SK-N-SH treated with all-trans-retinoic acid at 6 μM for 48 hours (cell line): ENCODE data around the gene SLC6A6.
"Not testable (repeated sequence)": the region's sequence is repeated elsewhere in the genome, so short reads cannot be mapped to it uniquely, and the experiment has no call there.

Experiments used
- ATAC-seq: fragments of 200-7000 bp; cut with Tn5 transposase; 3 replicates; pipeline ENCODE4 v1.9.1; 2020; ENCODE audit warnings: mild to moderate bottlenecking, moderate library complexity
- ARNTL ChIP-seq: fragments of 450-650 bp; formaldehyde crosslinking; IDR thresholded peaks from 2 replicates; pipeline ENCODE4 v1.5.0; 2020; ENCODE audit warnings: low read depth, mild to moderate bottlenecking, moderate library complexity, borderline replicate concordance
- BACH2 ChIP-seq: fragments of 250-450 bp; sonication (Bioruptor Pico); IDR thresholded peaks from 2 replicates; pipeline ENCODE4 v1.9.0; 2021; ENCODE audit warnings: mild to moderate bottlenecking, borderline replicate concordance
- CSDC2 ChIP-seq: fragments of 250-450 bp; sonication (Bioruptor Pico); IDR thresholded peaks from 2 replicates; pipeline ENCODE4 v1.5.0; 2020; ENCODE audit warnings: mild to moderate bottlenecking, moderate library complexity
- CSRNP3 ChIP-seq: fragments of 250-450 bp; sonication (Bioruptor Pico); IDR thresholded peaks from 2 replicates; pipeline ENCODE4 v1.5.1; 2021; ENCODE audit warnings: mild to moderate bottlenecking, moderate library complexity
- ESRRG ChIP-seq: fragments of 250-450 bp; sonication (Bioruptor Pico); IDR thresholded peaks from 2 replicates; pipeline ENCODE4 v1.6.1; 2021; ENCODE audit warnings: mild to moderate bottlenecking
- GLIS3 ChIP-seq: fragments of 250-450 bp; sonication (Bioruptor Pico); IDR thresholded peaks from 2 replicates; pipeline ENCODE4 v1.5.0; 2020; ENCODE audit warnings: mild to moderate bottlenecking, moderate library complexity
- OSR1 ChIP-seq: fragments of 250-450 bp; sonication (Bioruptor Pico); IDR thresholded peaks from 2 replicates; pipeline ENCODE4 v1.8.0; 2022; ENCODE audit warnings: moderate library complexity, mild to moderate bottlenecking, inconsistent platforms
- PATZ1 ChIP-seq: fragments of 250-450 bp; sonication (Bioruptor Pico); IDR thresholded peaks from 2 replicates; pipeline ENCODE4 v1.8.0; 2020; ENCODE audit warnings: mild to moderate bottlenecking, moderate library complexity, borderline replicate concordance
- PPARA ChIP-seq: fragments of 250-450 bp; sonication (Bioruptor Pico); IDR thresholded peaks from 2 replicates; pipeline ENCODE4 v1.5.0; 2020; ENCODE audit warnings: mild to moderate bottlenecking, borderline replicate concordance
- RARB ChIP-seq: fragments of 250-450 bp; sonication (Bioruptor Pico); IDR thresholded peaks from 2 replicates; pipeline ENCODE4 v1.8.0; 2021; ENCODE audit warnings: mild to moderate bottlenecking, moderate library complexity
- SNAI2 ChIP-seq: fragments of 250-450 bp; sonication (Bioruptor Pico); IDR thresholded peaks from 2 replicates; pipeline ENCODE4 v1.5.0; 2020; ENCODE audit warnings: mild to moderate bottlenecking, moderate library complexity
- TSHZ2 ChIP-seq: fragments of 250-450 bp; sonication (Bioruptor Pico); IDR thresholded peaks from 2 replicates; pipeline ENCODE4 v1.5.0; 2020; ENCODE audit warnings: mild to moderate bottlenecking, moderate library complexity
- ZC3H10 ChIP-seq: fragments of 250-450 bp; sonication (Bioruptor Pico); IDR thresholded peaks from 2 replicates; pipeline ENCODE4 v1.5.1; 2021; ENCODE audit warnings: mild to moderate bottlenecking, moderate library complexity
- ZFP3 ChIP-seq: fragments of 250-450 bp; sonication (Bioruptor Pico); IDR thresholded peaks from 2 replicates; pipeline ENCODE4 v1.5.0; 2020; ENCODE audit warnings: mild to moderate bottlenecking, moderate library complexity
- ZNF565 ChIP-seq: fragments of 450-650 bp; formaldehyde crosslinking; conservative IDR thresholded peaks from 2 replicates; pipeline ENCODE4 v1.5.0; 2020; ENCODE audit warnings: low read depth, mild to moderate bottlenecking, moderate library complexity
- ZNF70 ChIP-seq: fragments of 450-650 bp; formaldehyde crosslinking; IDR thresholded peaks from 2 replicates; pipeline ENCODE4 v1.5.0; 2020; ENCODE audit warnings: mild to moderate bottlenecking, moderate library complexity
- ZNF8 ChIP-seq: fragments of 450-650 bp; formaldehyde crosslinking; IDR thresholded peaks from 2 replicates; pipeline ENCODE4 v1.5.0; 2020; ENCODE audit warnings: mild to moderate bottlenecking, moderate library complexity
- TF ChIP-seq, protein P1 (sequence below): fragments of 250-450 bp; sonication (Bioruptor Pico); IDR thresholded peaks from 2 replicates; pipeline ENCODE4 v1.8.0; 2021; ENCODE audit warnings: low read depth, mild to moderate bottlenecking, moderate library complexity, borderline replicate concordance

Gene SLC6A6

DNA sequence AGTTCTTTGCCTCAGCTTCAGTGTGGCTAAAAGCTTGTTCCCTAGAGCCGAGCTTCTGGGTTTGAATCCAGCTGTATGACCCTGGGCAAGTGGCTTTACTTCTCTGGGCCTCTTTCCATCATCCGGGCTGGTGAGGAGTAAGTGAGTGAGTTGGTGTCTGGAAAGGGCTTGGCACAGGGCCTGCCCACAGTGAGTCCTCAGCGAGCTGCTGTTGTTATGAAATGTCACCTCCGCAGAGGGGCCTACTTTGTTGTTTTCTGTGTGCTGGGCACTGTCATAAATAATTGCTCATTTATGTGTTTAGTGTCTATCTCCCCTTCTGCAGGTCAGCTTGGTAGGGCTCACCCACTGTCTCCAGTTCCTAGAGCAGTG is 31.7 kb downstream of the SLC6A6 start:
- TF ChIP-seq SNAI2 (CRISPR knock-in tag), result no peak
- no peak for ATAC-seq

- no peak for TF ChIP-seq ZFP3 (CRISPR knock-in tag)
- no peak for TF ChIP-seq GLIS3
- no peak for TF ChIP-seq ZNF565 (CRISPR knock-in tag)
- ATAC-seq, result no peak
Observed at GRCh38 chr3:14434498-14435151, 32.2 kb downstream of the SLC6A6 start.

DNA sequence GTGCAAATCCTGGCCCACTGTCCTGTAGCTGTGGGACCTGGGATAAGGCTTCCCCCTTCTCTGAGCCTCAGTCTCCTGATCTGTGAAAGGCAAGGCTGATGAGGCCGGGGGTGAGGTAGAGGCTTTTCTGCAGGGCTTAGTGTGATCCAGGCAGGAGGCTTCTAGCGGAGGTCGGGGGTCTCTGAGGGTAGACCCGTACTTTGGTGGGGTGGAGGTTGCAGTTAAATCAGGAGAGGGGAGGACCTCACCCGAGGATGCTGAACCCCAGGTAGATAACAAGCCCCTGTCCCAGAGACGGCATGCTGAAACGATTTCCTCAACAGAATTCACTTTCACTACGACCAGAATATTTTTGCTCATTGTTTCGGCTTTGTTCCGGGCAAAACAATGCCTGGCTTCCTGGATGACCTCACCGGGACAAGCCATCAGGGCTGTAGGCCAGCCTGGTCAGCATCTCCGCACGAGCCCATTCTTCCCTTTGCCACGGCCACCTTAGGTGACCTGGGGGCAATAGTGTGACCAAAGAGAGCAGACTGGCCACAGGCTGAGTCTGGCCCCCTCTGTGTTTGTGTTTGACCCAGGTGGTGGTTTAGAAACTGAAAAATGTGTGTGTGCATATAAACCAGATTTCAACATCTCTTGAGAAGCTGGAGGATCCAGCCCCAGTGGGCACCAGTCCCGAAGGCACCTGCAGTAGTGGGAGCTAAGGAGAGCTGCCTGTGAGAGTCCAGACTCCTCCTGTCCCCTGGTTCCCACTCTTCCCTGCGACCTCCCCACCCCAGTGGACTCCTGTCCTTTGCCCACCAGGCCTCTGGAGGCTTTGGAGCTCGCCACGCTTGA is 33.0 kb downstream of the SLC6A6 start:
- ATAC-seq, result no peak
- TF ChIP-seq BACH2 (CRISPR knock-in tag), result no peak
- TF ChIP-seq ZNF70, result no peak
- TF ChIP-seq ZNF8 (CRISPR knock-in tag), result no peak
- TF ChIP-seq, all 23 proteins: peak for 0

DNA sequence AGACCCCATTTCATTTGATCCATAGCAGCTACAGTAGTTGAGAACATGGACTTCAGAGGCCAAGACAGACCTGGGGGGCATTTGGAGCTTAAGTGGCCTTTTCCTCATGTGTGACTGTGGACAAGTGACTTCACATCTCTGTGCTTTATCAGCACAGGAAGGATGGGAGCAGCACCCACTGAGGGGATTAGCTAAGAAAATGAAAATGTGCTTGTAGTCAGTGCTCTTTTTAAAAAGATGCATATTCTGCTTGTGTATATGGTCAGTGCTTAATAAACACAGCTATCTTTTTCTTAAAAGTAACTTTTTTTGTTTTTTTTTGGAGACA is 34.5 kb downstream of the SLC6A6 start:
- TF ChIP-seq CSRNP3 (CRISPR knock-in tag) (no peak), SNAI2 (CRISPR knock-in tag) (no peak), GLIS3 (no peak), ZNF70 (no peak), ZFP3 (CRISPR knock-in tag) (no peak), PPARA (CRISPR knock-in tag) (no peak), RARB (CRISPR knock-in tag) (no peak), ZC3H10 (CRISPR knock-in tag) (no peak)
- no peak for ATAC-seq

DNA sequence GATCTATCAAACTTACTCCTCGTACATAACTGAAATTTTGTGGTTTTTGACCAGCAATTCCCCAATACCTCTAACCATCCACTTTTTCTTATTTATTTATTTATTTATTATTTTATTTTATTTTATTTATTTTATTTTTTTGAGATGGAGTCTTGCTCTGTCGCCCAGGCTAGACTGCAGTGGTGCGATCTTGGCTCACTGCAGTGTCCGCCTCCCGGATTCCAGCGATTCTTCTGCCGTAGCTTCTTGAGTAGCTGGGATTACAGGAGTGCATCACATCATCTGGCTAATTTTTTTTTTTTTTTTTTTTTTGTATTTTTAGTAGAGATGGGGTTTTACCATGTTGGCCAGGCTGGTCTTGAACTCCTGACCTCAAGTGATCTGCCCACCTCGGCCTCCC is 35.3 kb downstream of the SLC6A6 start:
- ATAC-seq, result not testable (repeated sequence)

GRCh38 chr3:14438262-14438661 is 35.9 kb downstream of the SLC6A6 start:
- no peak for ATAC-seq

More at GRCh38 chr3:14438262-14438661, 35.9 kb downstream of the SLC6A6 start:
- TF ChIP-seq TSHZ2 (CRISPR knock-in tag) (no peak), CSDC2 (no peak), ZNF70 (no peak), PPARA (CRISPR knock-in tag) (no peak), ESRRG (no peak), ARNTL (CRISPR knock-in tag) (no peak), PATZ1 (CRISPR knock-in tag) (no peak), OSR1 (no peak)
- TF ChIP-seq, protein P1, sequence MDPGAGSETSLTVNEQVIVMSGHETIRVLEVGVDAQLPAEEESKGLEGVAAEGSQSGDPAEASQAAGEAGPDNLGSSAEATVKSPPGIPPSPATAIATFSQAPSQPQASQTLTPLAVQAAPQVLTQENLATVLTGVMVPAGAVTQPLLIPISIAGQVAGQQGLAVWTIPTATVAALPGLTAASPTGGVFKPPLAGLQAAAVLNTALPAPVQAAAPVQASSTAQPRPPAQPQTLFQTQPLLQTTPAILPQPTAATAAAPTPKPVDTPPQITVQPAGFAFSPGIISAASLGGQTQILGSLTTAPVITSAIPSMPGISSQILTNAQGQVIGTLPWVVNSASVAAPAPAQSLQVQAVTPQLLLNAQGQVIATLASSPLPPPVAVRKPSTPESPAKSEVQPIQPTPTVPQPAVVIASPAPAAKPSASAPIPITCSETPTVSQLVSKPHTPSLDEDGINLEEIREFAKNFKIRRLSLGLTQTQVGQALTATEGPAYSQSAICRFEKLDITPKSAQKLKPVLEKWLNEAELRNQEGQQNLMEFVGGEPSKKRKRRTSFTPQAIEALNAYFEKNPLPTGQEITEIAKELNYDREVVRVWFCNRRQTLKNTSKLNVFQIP (CRISPR knock-in tag), result no peak
